ENCODE data around the gene METTL14. TPM values are rescaled to one million over a fixed set of nuclear protein-coding genes. Genes with fewer than 3 reads are reported as not detected.

METTL14 gene
- total RNA-seq, 1 experiment from 2014 or later, result 26.3 TPM

DNA sequence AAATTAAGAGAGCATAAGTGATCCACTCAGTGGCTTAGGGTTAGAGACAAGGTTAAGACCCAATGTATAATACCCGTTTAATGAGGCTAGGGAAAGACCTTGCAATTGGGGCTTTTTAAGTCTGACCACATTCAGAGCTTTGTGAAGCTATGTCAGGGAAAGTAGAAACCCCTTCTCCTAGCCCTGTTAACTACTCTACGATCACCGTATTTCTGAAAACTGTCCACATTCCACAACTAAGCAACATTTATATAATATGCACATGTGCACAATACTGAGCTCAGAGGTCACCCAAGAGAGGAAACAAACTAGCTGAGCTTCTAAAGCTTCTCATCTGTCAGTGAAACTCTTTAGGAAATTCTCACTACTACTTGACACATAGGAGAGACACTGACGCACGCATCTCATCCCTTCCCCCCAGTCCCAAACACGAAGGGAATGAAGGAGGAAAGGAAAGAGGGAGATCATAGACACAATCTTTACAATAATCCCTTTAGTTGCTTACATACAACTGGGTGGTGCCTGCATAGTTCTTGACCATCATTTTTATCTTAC is 56.2 kb downstream of the METTL14 start:
- no peaks in the 10 kb centered on the region for H3K4me1 ChIP-seq (replicated peaks; ENCODE audit: insufficient read depth)
- H4K20me1 ChIP-seq (ENCODE audit: insufficient read depth), result no peaks in the 10 kb centered on the region
- H3K27ac ChIP-seq, result no peak overlapping the region
- no peaks in the 10 kb centered on the region for H3K9me3 ChIP-seq (ENCODE audit: insufficient read depth, low read depth)
- intact Hi-C loops (cut with micrococcal nuclease; ENCODE audit: unreplicated experiment), result loop anchor here (1.0 kb wide), 2 partner anchors 149 to 228 kb away; no protein-coding TSS in a partner anchor
- CTCF ChIA-PET, result interaction anchor here (0.6 kb wide), 1 partner anchor 178 kb away, joined by 3 read pairs; no protein-coding TSS in a partner anchor
- H2AFZ ChIP-seq, result no peak overlapping the region
- BruUV-seq (replicated peaks), result no TSS peak
- POLR2A ChIA-PET (ENCODE audit: unreplicated experiment), result no interaction called here
- H3K79me2 ChIP-seq (ENCODE audit: low read depth), result no peaks in the 10 kb centered on the region
- H3K4me2 ChIP-seq, result no peak overlapping the region
- H3K27me3 ChIP-seq (ENCODE audit: insufficient read depth, low read depth), result no peaks in the 10 kb centered on the region
- H3K4me3 ChIP-seq, result no peak overlapping the region
- H3F3A ChIP-seq (ENCODE audit: insufficient read depth, low read depth), result no peaks in the 10 kb centered on the region
- H3K36me3 ChIP-seq (ENCODE audit: low read depth), result peaks cover 10% of the 10 kb centered on the region; the same call in 1 of the 2 replicates
- TF ChIP-seq EZH2 (IDR thresholded peaks at IDR 0.05; ENCODE audit: low read depth), result no peak
- TF ChIP-seq, protein P1, sequence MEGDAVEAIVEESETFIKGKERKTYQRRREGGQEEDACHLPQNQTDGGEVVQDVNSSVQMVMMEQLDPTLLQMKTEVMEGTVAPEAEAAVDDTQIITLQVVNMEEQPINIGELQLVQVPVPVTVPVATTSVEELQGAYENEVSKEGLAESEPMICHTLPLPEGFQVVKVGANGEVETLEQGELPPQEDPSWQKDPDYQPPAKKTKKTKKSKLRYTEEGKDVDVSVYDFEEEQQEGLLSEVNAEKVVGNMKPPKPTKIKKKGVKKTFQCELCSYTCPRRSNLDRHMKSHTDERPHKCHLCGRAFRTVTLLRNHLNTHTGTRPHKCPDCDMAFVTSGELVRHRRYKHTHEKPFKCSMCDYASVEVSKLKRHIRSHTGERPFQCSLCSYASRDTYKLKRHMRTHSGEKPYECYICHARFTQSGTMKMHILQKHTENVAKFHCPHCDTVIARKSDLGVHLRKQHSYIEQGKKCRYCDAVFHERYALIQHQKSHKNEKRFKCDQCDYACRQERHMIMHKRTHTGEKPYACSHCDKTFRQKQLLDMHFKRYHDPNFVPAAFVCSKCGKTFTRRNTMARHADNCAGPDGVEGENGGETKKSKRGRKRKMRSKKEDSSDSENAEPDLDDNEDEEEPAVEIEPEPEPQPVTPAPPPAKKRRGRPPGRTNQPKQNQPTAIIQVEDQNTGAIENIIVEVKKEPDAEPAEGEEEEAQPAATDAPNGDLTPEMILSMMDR (conservative IDR thresholded peaks at IDR 0.05), result no peak
- no peaks in the 10 kb centered on the region for H3K9me2 ChIP-seq (ENCODE audit: insufficient read depth)
- no peak for DNase-seq

- intact Hi-C loops (cut with micrococcal nuclease; ENCODE audit: unreplicated experiment), result no loop called here
- no peaks in the 10 kb centered on the region for H4K20me1 ChIP-seq (ENCODE audit: insufficient read depth)
- CTCF ChIA-PET, result no interaction called here
Measured at GRCh38 chr4:118742050-118742449, 56.9 kb downstream of the METTL14 start.

GRCh38 chr4:118743867-118744266 is 58.7 kb downstream of the METTL14 start:
- no TSS peak for BruUV-seq (replicated peaks)
- intact Hi-C loops (cut with micrococcal nuclease; ENCODE audit: unreplicated experiment), result no loop called here
- H3K27ac ChIP-seq, result no peak overlapping the region

More at GRCh38 chr4:118742050-118742449, 56.9 kb downstream of the METTL14 start:
- Histone ChIP-seq H3K79me2 (ENCODE audit: low read depth) (no peaks in the 10 kb centered on the region), H3K4me1 (replicated peaks; ENCODE audit: insufficient read depth) (no peaks in the 10 kb centered on the region), H3F3A (ENCODE audit: insufficient read depth, low read depth) (no peaks in the 10 kb centered on the region), H3K36me3 (ENCODE audit: low read depth) (0 out of 2 replicates have a peak, but pooled peaks cover 7% of the 10 kb centered on the region), H3K9me3 (ENCODE audit: insufficient read depth, low read depth) (no peaks in the 10 kb centered on the region), H3K4me2 (no peak overlapping the region), H3K27me3 (ENCODE audit: insufficient read depth, low read depth) (no peaks in the 10 kb centered on the region), H3K9me2 (ENCODE audit: insufficient read depth) (no peaks in the 10 kb centered on the region), H3K4me3 (no peak overlapping the region), H2AFZ (no peak overlapping the region), H3K27ac (no peak overlapping the region)
- TF ChIP-seq, protein P1 (conservative IDR thresholded peaks at IDR 0.05), result no peak
- no peak for TF ChIP-seq EZH2 (IDR thresholded peaks at IDR 0.05; ENCODE audit: low read depth)
- POLR2A ChIA-PET (ENCODE audit: unreplicated experiment), result no interaction called here
- no TSS peak for BruUV-seq (replicated peaks)
- DNase-seq, result no peak

More at GRCh38 chr4:118743867-118744266, 58.7 kb downstream of the METTL14 start:
- POLR2A ChIA-PET (ENCODE audit: unreplicated experiment), result no interaction called here
- H3F3A ChIP-seq (ENCODE audit: insufficient read depth, low read depth), result no peaks in the 10 kb centered on the region
- no peaks in the 10 kb centered on the region for H3K4me1 ChIP-seq (replicated peaks; ENCODE audit: insufficient read depth)
- no peak overlapping the region for H3K4me3 ChIP-seq
- CTCF ChIA-PET, result interaction anchor here (0.6 kb wide), 1 partner anchor 20 kb away, joined by 4 read pairs; no protein-coding TSS in a partner anchor
- H3K4me2 ChIP-seq, result no peak overlapping the region
- no peaks in the 10 kb centered on the region for H3K9me3 ChIP-seq (ENCODE audit: insufficient read depth, low read depth)
- no peaks in the 10 kb centered on the region for H4K20me1 ChIP-seq (ENCODE audit: insufficient read depth)
- TF ChIP-seq, protein P1 (conservative IDR thresholded peaks at IDR 0.05), result no peak
- no peak for TF ChIP-seq EZH2 (IDR thresholded peaks at IDR 0.05; ENCODE audit: low read depth)
- H3K36me3 ChIP-seq (ENCODE audit: low read depth), result no peaks in the 10 kb centered on the region
- DNase-seq, result no peak
- no peaks in the 10 kb centered on the region for H3K79me2 ChIP-seq (ENCODE audit: low read depth)
- no peak overlapping the region for H2AFZ ChIP-seq
- H3K27me3 ChIP-seq (ENCODE audit: insufficient read depth, low read depth), result no peaks in the 10 kb centered on the region
- no peaks in the 10 kb centered on the region for H3K9me2 ChIP-seq (ENCODE audit: insufficient read depth)
